H9 (cell line): ENCODE measurements around the gene DTWD1. TPM values are rescaled to one million over a fixed set of nuclear protein-coding genes. Genes with fewer than 3 reads are reported as not detected.

Experiments used
- DNase-seq: peaks from one replicate; pipeline ENCODE4 v3.0.0-alpha.2; 2017
- H2AFZ ChIP-seq: one replicate; pipeline ENCODE4 v1.6.1; 2013; ENCODE audit warnings: mild to moderate bottlenecking, low read length, control low read depth, moderate library complexity
- H2AK5ac ChIP-seq: 2 replicates; pipeline ENCODE4 v1.6.1; 2013; ENCODE audit warnings: low read length, control low read depth, mixed read lengths; ENCODE audit not compliant: insufficient read length
- H2BK120ac ChIP-seq: one replicate; pipeline ENCODE4 v1.6.1; 2013; ENCODE audit warnings: low read depth, mild to moderate bottlenecking, low read length, control low read depth, inconsistent platforms; ENCODE audit not compliant: poor library complexity, severe bottlenecking
- H2BK12ac ChIP-seq: 2 replicates; pipeline ENCODE4 v1.6.1; 2013; ENCODE audit warnings: low read length, control low read depth, mixed read lengths, low read depth; ENCODE audit not compliant: insufficient read length
- H2BK15ac ChIP-seq: 2 replicates; pipeline ENCODE4 v1.6.1; 2013; ENCODE audit warnings: low read depth, low read length, control low read depth
- H2BK20ac ChIP-seq: one replicate; pipeline ENCODE4 v1.6.1; 2013; ENCODE audit warnings: low read depth, mild to moderate bottlenecking, low read length, control low read depth, inconsistent platforms; ENCODE audit not compliant: poor library complexity, severe bottlenecking
- H2BK5ac ChIP-seq: 2 replicates; pipeline ENCODE4 v1.6.1; 2013; ENCODE audit warnings: low read length, control low read depth, mixed read lengths; ENCODE audit not compliant: insufficient read length
- H3K14ac ChIP-seq: 2 replicates; pipeline ENCODE4 v1.6.1; 2013; ENCODE audit warnings: low read length, control low read depth; ENCODE audit not compliant: insufficient read depth
- H3K18ac ChIP-seq: 2 replicates; pipeline ENCODE4 v1.6.1; 2013; ENCODE audit warnings: low read depth, mild to moderate bottlenecking, mixed read lengths, low read length, control low read depth; ENCODE audit not compliant: insufficient read length
- H3K23ac ChIP-seq: 2 replicates; pipeline ENCODE4 v1.6.1; 2013; ENCODE audit warnings: low read length, control low read depth, mixed read lengths, low read depth; ENCODE audit not compliant: insufficient read length
- H3K23me2 ChIP-seq: 2 replicates; pipeline ENCODE4 v1.6.1; 2013; ENCODE audit warnings: low read depth, mild to moderate bottlenecking, mixed read lengths, low read length, control low read depth; ENCODE audit not compliant: insufficient read length, poor library complexity, severe bottlenecking
- H3K27ac ChIP-seq: 2 replicates; pipeline ENCODE4 v1.5.1; 2013; ENCODE audit warnings: low read length, control low read depth, mixed read lengths, low read depth; ENCODE audit not compliant: insufficient read length
- H3K27me3 ChIP-seq: 2 replicates; pipeline ENCODE4 v1.6.1; 2013; ENCODE audit warnings: low read length, control low read depth, inconsistent platforms; ENCODE audit not compliant: insufficient read depth
- H3K4ac ChIP-seq: 2 replicates; pipeline ENCODE4 v1.6.1; 2013; ENCODE audit warnings: low read depth, mild to moderate bottlenecking, control low read depth, inconsistent platforms, low read length, moderate library complexity
- H3K4me1 ChIP-seq: 2 replicates; pipeline ENCODE4 v1.6.1; 2013; ENCODE audit warnings: low read length, control low read depth, inconsistent platforms; ENCODE audit not compliant: insufficient read depth
- H3K4me2 ChIP-seq: 2 replicates; pipeline ENCODE4 v1.6.1; 2013; ENCODE audit warnings: low read length, control low read depth, mixed read lengths; ENCODE audit not compliant: insufficient read length, insufficient read depth
- H3K56ac ChIP-seq: 2 replicates; pipeline ENCODE4 v1.6.1; 2013; ENCODE audit warnings: low read depth, mild to moderate bottlenecking, mixed read lengths, low read length, control low read depth; ENCODE audit not compliant: insufficient read length
- H3K79me1 ChIP-seq: 2 replicates; pipeline ENCODE4 v1.6.1; 2013; ENCODE audit warnings: low read depth, mild to moderate bottlenecking, moderate library complexity, low read length, control low read depth, inconsistent platforms; ENCODE audit not compliant: insufficient read depth, poor library complexity, severe bottlenecking
- H3K79me2 ChIP-seq: 2 replicates; pipeline ENCODE4 v1.6.1; 2013; ENCODE audit warnings: low read length, control low read depth, inconsistent platforms; ENCODE audit not compliant: insufficient read depth
- H3K9ac ChIP-seq: 2 replicates; pipeline ENCODE4 v1.6.1; 2013; ENCODE audit warnings: low read length, control low read depth, mixed read lengths; ENCODE audit not compliant: insufficient read length; ENCODE audit errors: extremely low read depth
- H3K9me3 ChIP-seq: one replicate; pipeline ENCODE4 v1.6.1; 2013; ENCODE audit warnings: low read depth, low read length, inconsistent platforms; ENCODE audit not compliant: control insufficient read depth
- H3T11ph ChIP-seq: one replicate; pipeline ENCODE4 v1.6.1; 2013; ENCODE audit warnings: mild to moderate bottlenecking, low read length, control low read depth, inconsistent platforms
- H4K20me1 ChIP-seq: one replicate; pipeline ENCODE4 v1.6.1; 2013; ENCODE audit not compliant: control insufficient read depth, insufficient read length, insufficient read depth
- H4K5ac ChIP-seq: 2 replicates; pipeline ENCODE4 v1.6.1; 2013; ENCODE audit warnings: low read depth, mild to moderate bottlenecking, mixed read lengths, low read length, control low read depth; ENCODE audit not compliant: insufficient read length
- H4K8ac ChIP-seq: replicated peaks from 2 replicates; pipeline ENCODE4 v1.6.1; 2013; ENCODE audit warnings: low read length, control low read depth, mixed read lengths, low read depth; ENCODE audit not compliant: insufficient read length
- H4K91ac ChIP-seq: 2 replicates; pipeline ENCODE4 v1.6.1; 2013; ENCODE audit warnings: low read depth, mild to moderate bottlenecking, moderate library complexity, mixed read lengths, low read length, control low read depth; ENCODE audit not compliant: insufficient read length
- H3K27ac Mint-ChIP-seq, 3 experiments: 2 replicates in 2 of 3; 3 replicates in 1 of 3; pipeline ENCODE4 v1.8.0; 2020 to 2021; ENCODE audit warnings: mixed read lengths in 3 of 3, mild to moderate bottlenecking in 1 of 3, moderate library complexity in 1 of 3
- H3K27me3 Mint-ChIP-seq: 2 replicates; pipeline ENCODE4 v1.8.0; 2021; ENCODE audit warnings: low read depth, mild to moderate bottlenecking, moderate library complexity, mixed read lengths
- H3K36me3 Mint-ChIP-seq, 3 experiments: 2 replicates in 2 of 3; 3 replicates in 1 of 3; pipeline ENCODE4 v1.8.0; 2020 to 2021; ENCODE audit warnings: low read depth in 3 of 3, mixed read lengths in 3 of 3; ENCODE audit not compliant: insufficient read depth in 1 of 3
- H3K4me1 Mint-ChIP-seq, 2 experiments: 2 replicates each; pipeline ENCODE4 v1.8.0; 2020; ENCODE audit warnings: mixed read lengths in 2 of 2
- H3K4me3 Mint-ChIP-seq, 2 experiments: 2 replicates in 1 of 2; 3 replicates in 1 of 2; pipeline ENCODE4 v1.8.0; 2020 to 2021; ENCODE audit warnings: mild to moderate bottlenecking in 2 of 2, mixed read lengths in 2 of 2, moderate library complexity in 1 of 2
- H3K9me3 Mint-ChIP-seq, 2 experiments: 2 replicates in 1 of 2; 3 replicates in 1 of 2; pipeline ENCODE4 v1.8.0; 2020; ENCODE audit warnings: mild to moderate bottlenecking in 2 of 2, mixed read lengths in 2 of 2, moderate library complexity in 1 of 2
- WGBS: extraction: QIAGEN DNeasy Blood & Tissue Kit; methylation state at CpG from one replicate; pipeline ENCODE4 v1.1.7; 2013; ENCODE audit warnings: missing lambda C conversion rate, low lambda C conversion rate, mixed read lengths; ENCODE audit not compliant: insufficient read length; ENCODE audit errors: extremely low coverage; 5-methylcytosine and 5-hydroxymethylcytosine counted together
- total RNA-seq: library from RNA; stranded (reverse); gene quantifications from 2 replicates; pipeline ENCODE4 v1.2.1, GENCODE V29; 2021
- TF ChIP-seq, protein P1 (sequence below): fragments of 200-600 bp; sonication (generic); conservative IDR thresholded peaks from 3 replicates; pipeline ENCODE4 v1.8.0; 2021; ENCODE audit warnings: antibody characterized with exemption, mild to moderate bottlenecking

The DTWD1 gene
- total RNA-seq, 1 experiment from 2014 or later = 26.7 TPM

DNA sequence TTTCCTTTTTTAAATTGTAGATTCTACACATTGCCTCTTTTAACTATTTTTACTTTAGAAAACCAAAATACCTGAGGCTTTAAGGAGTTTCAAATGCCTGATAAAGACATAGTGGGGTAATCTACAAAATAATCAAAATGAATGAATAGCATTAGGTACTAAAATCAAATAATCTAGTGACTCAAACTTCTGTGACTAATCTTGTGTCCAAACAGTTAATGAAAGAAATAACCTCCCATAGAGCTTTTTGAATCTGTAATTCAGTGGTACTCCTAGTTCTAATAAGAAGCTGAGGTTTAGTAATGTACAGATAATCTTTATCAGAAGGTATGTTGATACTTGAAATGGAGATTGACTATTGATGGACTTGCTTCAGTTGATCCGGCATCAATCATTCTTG lies 53.0 kb downstream of the DTWD1 start:
- Histone ChIP-seq H3T11ph (no peak overlapping the region), H2BK5ac (no peak overlapping the region), H4K5ac (no peak overlapping the region), H4K20me1 (no peaks in the 10 kb centered on the region), H4K8ac (no peak overlapping the region), H2BK120ac (no peak overlapping the region), H4K91ac (no peak overlapping the region), H3K27me3 (no peaks in the 10 kb centered on the region), H3K56ac (no peak overlapping the region), H3K9me3 (no peaks in the 10 kb centered on the region), H2BK20ac (no peak overlapping the region), H3K4me2 (no peak overlapping the region), H3K79me1 (no peaks in the 10 kb centered on the region), H3K14ac (no peak overlapping the region), H3K9ac (no peak overlapping the region), H3K27ac (no peak overlapping the region), H3K23ac (no peak overlapping the region), H3K4me1 (no peaks in the 10 kb centered on the region), H2AFZ (no peak overlapping the region), H3K23me2 (no peaks in the 10 kb centered on the region), H2AK5ac (no peak overlapping the region), H3K4ac (no peak overlapping the region), H3K79me2 (no peaks in the 10 kb centered on the region), H2BK15ac (no peak overlapping the region), H2BK12ac (no peak overlapping the region), H3K18ac (no peak overlapping the region)
- Mint-ChIP-seq H3K9me3 (no peaks in the 10 kb centered on the region), H3K27me3 (no peaks in the 10 kb centered on the region), H3K4me3 (no peak overlapping the region), H3K4me1 (peaks cover 13 to 15% of the 10 kb centered on the region in 2 experiments), H3K36me3 (no peaks in the 10 kb centered on the region), H3K27ac (no peak overlapping the region)
- no peak for DNase-seq
- TF ChIP-seq, protein P1, sequence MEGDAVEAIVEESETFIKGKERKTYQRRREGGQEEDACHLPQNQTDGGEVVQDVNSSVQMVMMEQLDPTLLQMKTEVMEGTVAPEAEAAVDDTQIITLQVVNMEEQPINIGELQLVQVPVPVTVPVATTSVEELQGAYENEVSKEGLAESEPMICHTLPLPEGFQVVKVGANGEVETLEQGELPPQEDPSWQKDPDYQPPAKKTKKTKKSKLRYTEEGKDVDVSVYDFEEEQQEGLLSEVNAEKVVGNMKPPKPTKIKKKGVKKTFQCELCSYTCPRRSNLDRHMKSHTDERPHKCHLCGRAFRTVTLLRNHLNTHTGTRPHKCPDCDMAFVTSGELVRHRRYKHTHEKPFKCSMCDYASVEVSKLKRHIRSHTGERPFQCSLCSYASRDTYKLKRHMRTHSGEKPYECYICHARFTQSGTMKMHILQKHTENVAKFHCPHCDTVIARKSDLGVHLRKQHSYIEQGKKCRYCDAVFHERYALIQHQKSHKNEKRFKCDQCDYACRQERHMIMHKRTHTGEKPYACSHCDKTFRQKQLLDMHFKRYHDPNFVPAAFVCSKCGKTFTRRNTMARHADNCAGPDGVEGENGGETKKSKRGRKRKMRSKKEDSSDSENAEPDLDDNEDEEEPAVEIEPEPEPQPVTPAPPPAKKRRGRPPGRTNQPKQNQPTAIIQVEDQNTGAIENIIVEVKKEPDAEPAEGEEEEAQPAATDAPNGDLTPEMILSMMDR = no peak
- WGBS = no CpG with 5 or more reads among the region's 1 CpG
